H1 (cell line): ENCODE data around the gene CCBE1. TPM values are rescaled to one million over a fixed set of nuclear protein-coding genes. Genes with fewer than 3 reads are reported as not detected.

Experiments used
- CTCF ChIA-PET: fragments of 300-600 bp; sonication (Branson Sonifier 250); formaldehyde crosslinking; loops from one replicate; lab custom pipeline; 2021; ENCODE audit not compliant: partially characterized antibody; lab: Charles Lee
- POLR2A ChIA-PET: fragments of 300-600 bp; sonication (Branson Sonifier 250); formaldehyde crosslinking; loops from one replicate; lab custom pipeline; 2021; ENCODE audit warnings: inconsistent platforms; ENCODE audit not compliant: partially characterized antibody; lab: Charles Lee
- DNase-seq, 2 experiments: peaks; one replicate each; pipeline versions ENCODE4 v3.0.0 to v3.0.0-alpha.2; 2010 to 2022; ENCODE audit warnings: low spot score in 2 of 2, low read depth in 1 of 2, mixed read lengths in 1 of 2
- FAIRE-seq: peaks from 2 replicates; lab custom pipeline; 2011; peaks lifted over from hg19 to GRCh38; lab: Jason Lieb, UNC
- H2AFZ ChIP-seq: 2 replicates; pipeline ENCODE4 v1.8.1; 2012; ENCODE audit warnings: low read length, inconsistent platforms
- H2AK5ac ChIP-seq: 2 replicates; pipeline ENCODE4 v1.6.1; 2013; ENCODE audit warnings: low read depth, low read length
- H2BK120ac ChIP-seq: replicated peaks from 2 replicates; pipeline ENCODE3; 2013; ENCODE audit warnings: low read depth, low read length, inconsistent platforms
- H2BK12ac ChIP-seq: 2 replicates; pipeline ENCODE4 v1.6.1; 2013; ENCODE audit warnings: low read depth, low read length
- H2BK15ac ChIP-seq: 2 replicates; pipeline ENCODE4 v1.6.1; 2013; ENCODE audit warnings: low read length
- H2BK20ac ChIP-seq: 2 replicates; pipeline ENCODE4 v1.6.1; 2013; ENCODE audit warnings: low read length
- H2BK5ac ChIP-seq: 2 replicates; pipeline ENCODE4 v1.6.1; 2013; ENCODE audit warnings: low read depth, low read length
- H3K14ac ChIP-seq: 2 replicates; pipeline ENCODE4 v1.6.1; 2013; ENCODE audit warnings: inconsistent platforms; ENCODE audit not compliant: insufficient read length
- H3K18ac ChIP-seq: 2 replicates; pipeline ENCODE4 v1.6.1; 2013; ENCODE audit warnings: low read length; ENCODE audit errors: extremely low read depth
- H3K23ac ChIP-seq: 2 replicates; pipeline ENCODE4 v1.6.1; 2013; ENCODE audit warnings: inconsistent platforms; ENCODE audit not compliant: insufficient read length
- H3K23me2 ChIP-seq: 2 replicates; pipeline ENCODE4 v1.6.1; 2013; ENCODE audit warnings: low read depth, low read length
- H3K27ac ChIP-seq: 2 replicates; pipeline ENCODE4 v1.6.1; 2011; ENCODE audit warnings: low read depth, low read length, inconsistent platforms
- H3K27me3 ChIP-seq, 4 experiments: replicated peaks in 1 of 4; 1 replicate in 1 of 4; 2 replicates in 3 of 4; pipeline versions ENCODE4 v1.6.1 to v1.8.1; 2011 to 2013; ENCODE audit warnings: low read length in 3 of 4, mild to moderate bottlenecking in 3 of 4, inconsistent platforms in 2 of 4, mixed read lengths in 2 of 4, moderate library complexity in 1 of 4; ENCODE audit not compliant: control insufficient read depth in 3 of 4, insufficient read depth in 3 of 4; ENCODE audit errors: extremely low read depth in 1 of 4
- H3K36me3 ChIP-seq, 4 experiments: 2 replicates each; pipeline versions ENCODE4 v1.6.1 to v1.8.1; 2011 to 2013; ENCODE audit warnings: mild to moderate bottlenecking in 4 of 4, low read length in 3 of 4, moderate library complexity in 2 of 4, control low read depth in 1 of 4, inconsistent platforms in 1 of 4; ENCODE audit not compliant: insufficient read depth in 4 of 4, control insufficient read depth in 2 of 4
- H3K4ac ChIP-seq: replicated peaks from 2 replicates; pipeline ENCODE3; 2013; ENCODE audit warnings: low read length, low read depth, mixed read lengths, inconsistent platforms; ENCODE audit not compliant: insufficient read length
- H3K4me1 ChIP-seq, 4 experiments: replicated peaks in 1 of 4; 1 replicate in 1 of 4; 2 replicates in 3 of 4; pipeline versions ENCODE4 v1.6.1 to v1.8.1; 2011 to 2013; ENCODE audit warnings: low read length in 3 of 4, inconsistent platforms in 2 of 4, mixed read lengths in 1 of 4; ENCODE audit not compliant: insufficient read depth in 4 of 4, control insufficient read depth in 3 of 4
- H3K4me2 ChIP-seq, 2 experiments: 2 replicates each; pipeline versions ENCODE4 v1.6.1 to v1.8.1; 2011 to 2013; ENCODE audit warnings: low read depth in 2 of 2, low read length in 2 of 2, control low read depth in 1 of 2, inconsistent platforms in 1 of 2, mild to moderate bottlenecking in 1 of 2; ENCODE audit not compliant: insufficient read depth in 1 of 2
- H3K4me3 ChIP-seq, 4 experiments: fragments of 200-600, 300-600 bp in 1 of 4; sonication (generic), shearing (Covaris generic), sonication (Bioruptor Twin) in 1 of 4; 2 replicates each; pipeline versions ENCODE4 v1.5.1 to v1.8.1; 2011 to 2016; ENCODE audit warnings: low read length in 4 of 4, low read depth in 3 of 4, control low read depth in 2 of 4, inconsistent platforms in 2 of 4, mild to moderate bottlenecking in 2 of 4, mixed read lengths in 1 of 4, moderate library complexity in 1 of 4; ENCODE audit not compliant: insufficient read depth in 2 of 4; ENCODE audit errors: extremely low read depth in 1 of 4
- H3K56ac ChIP-seq: replicated peaks from 2 replicates; pipeline ENCODE3; 2013; ENCODE audit warnings: low read depth, mild to moderate bottlenecking, mixed read lengths, low read length, inconsistent platforms; ENCODE audit not compliant: insufficient read length
- H3K79me1 ChIP-seq: 2 replicates; pipeline ENCODE4 v1.6.1; 2013; ENCODE audit warnings: low read depth, low read length, control low read depth
- H3K79me2 ChIP-seq, 2 experiments: 2 replicates each; pipeline versions ENCODE4 v1.6.1 to v1.8.1; 2012 to 2013; ENCODE audit warnings: low read length in 2 of 2, mild to moderate bottlenecking in 2 of 2, inconsistent platforms in 1 of 2; ENCODE audit not compliant: insufficient read depth in 2 of 2, control insufficient read depth in 1 of 2
- H3K9ac ChIP-seq, 4 experiments: replicated peaks in 1 of 4; 1 replicate in 1 of 4; 2 replicates in 3 of 4; pipeline versions ENCODE4 v1.6.1 to v1.8.1; 2011 to 2013; ENCODE audit warnings: low read depth in 3 of 4, low read length in 3 of 4, control low read depth in 2 of 4, mild to moderate bottlenecking in 2 of 4, moderate library complexity in 2 of 4, inconsistent platforms in 1 of 4; ENCODE audit errors: extremely low read depth in 1 of 4
- H3K9me3 ChIP-seq, 2 experiments: 2 replicates each; pipeline versions ENCODE4 v1.6.1 to v1.8.1; 2012 to 2013; ENCODE audit warnings: mild to moderate bottlenecking in 2 of 2, moderate library complexity in 2 of 2, control low read depth in 1 of 2, inconsistent platforms in 1 of 2, low read depth in 1 of 2, low read length in 1 of 2, mixed read lengths in 1 of 2; ENCODE audit not compliant: insufficient read depth in 2 of 2
- H4K20me1 ChIP-seq, 2 experiments: replicated peaks in 1 of 2; 2 replicates each; pipeline versions ENCODE3 to v1.8.1; 2011 to 2013; ENCODE audit warnings: inconsistent platforms in 2 of 2, low read length in 2 of 2, mild to moderate bottlenecking in 1 of 2; ENCODE audit not compliant: insufficient read depth in 2 of 2, control insufficient read depth in 1 of 2
- H4K5ac ChIP-seq: 2 replicates; pipeline ENCODE4 v1.6.1; 2013; ENCODE audit warnings: low read length, low read depth, mixed read lengths, inconsistent platforms; ENCODE audit not compliant: insufficient read length
- H4K8ac ChIP-seq: 2 replicates; pipeline ENCODE4 v1.8.0; 2013; ENCODE audit warnings: mild to moderate bottlenecking, moderate library complexity, low read length, inconsistent platforms; ENCODE audit not compliant: insufficient read depth; ENCODE audit errors: extremely low read depth
- H4K91ac ChIP-seq: replicated peaks from 2 replicates; pipeline ENCODE3; 2013; ENCODE audit warnings: low read length, mixed read lengths, inconsistent platforms; ENCODE audit not compliant: insufficient read length
- BACH1 ChIP-seq: IDR thresholded peaks from 2 replicates; pipeline ENCODE4 v1.6.1; 2012; ENCODE audit warnings: low read length, improper control_type of control experiment
- KDM5A ChIP-seq: fragments of 200-600 bp; IDR thresholded peaks from 2 replicates; pipeline ENCODE4 v1.7.1; 2012; ENCODE audit warnings: mild to moderate bottlenecking, low read length, inconsistent platforms, mixed read lengths
- POU5F1 ChIP-seq: IDR thresholded peaks from 2 replicates; pipeline ENCODE4 v1.6.1; 2011; ENCODE audit warnings: low read depth, mild to moderate bottlenecking, low read length, moderate library complexity
- RFX5 ChIP-seq: IDR thresholded peaks from 2 replicates; pipeline ENCODE4 v1.6.1; 2011; ENCODE audit warnings: low read depth, low read length, improper control_type of control experiment, borderline replicate concordance
- ZNF274 ChIP-seq: IDR thresholded peaks from 2 replicates; pipeline ENCODE4 v1.7.0; 2012; ENCODE audit warnings: low read length, borderline replicate concordance; ENCODE audit errors: extremely low read depth
- WGBS, 2 experiments: shearing (Covaris generic) in 1 of 2; methylation state at CpG; one replicate each; pipeline versions ENCODE4 v1.1.6 to v1.1.7; 2013 to 2015; ENCODE audit warnings: low lambda C conversion rate in 2 of 2, mixed read lengths in 2 of 2, inconsistent platforms in 1 of 2, low coverage in 1 of 2, missing lambda C conversion rate in 1 of 2; ENCODE audit not compliant: insufficient replicate concordance in 2 of 2, insufficient coverage in 1 of 2, insufficient read length in 1 of 2; ENCODE audit errors: extremely low coverage in 1 of 2, missing lambda C conversion rate in 1 of 2; 5-methylcytosine and 5-hydroxymethylcytosine counted together
- polyA plus RNA-seq, 7 experiments: library from polyadenylated mRNA; depleted of rRNA in 3 of 7; stranded (reverse) in 5 of 7; unstranded in 2 of 7; fragments of >200 nt in 5 of 7; fragments of 200-250 nt in 2 of 7; gene quantifications; 1 replicate in 5 of 7; 2 replicates in 1 of 7; 4 replicates in 1 of 7; pipeline versions ENCODE4 v1.2.1 to v1.2.3, GENCODE V29; 2011 to 2013; ENCODE audit warnings: missing spikeins in 2 of 7, mixed read lengths in 2 of 7
- total RNA-seq: library from RNA; stranded (reverse); fragmentation: NEBNext Ultra II Directional; extraction: Animal tissue kit (Norgen Biotek cat#: 25700); gene quantifications from 2 replicates; pipeline ENCODE4 v1.2.1, GENCODE V29; 2021
- TF ChIP-seq, protein P1 (sequence below), 3 experiments: IDR thresholded peaks; 1 replicate in 2 of 3; 2 replicates in 1 of 3; pipeline versions ENCODE4 v1.5.1 to v1.6.1; 2011; ENCODE audit warnings: low read length in 3 of 3, mild to moderate bottlenecking in 3 of 3, inconsistent platforms in 2 of 3, low read depth in 1 of 3, moderate library complexity in 1 of 3; ENCODE audit not compliant: insufficient read depth in 1 of 3; ENCODE audit errors: control extremely low read depth in 1 of 3

The CCBE1 gene
- total and polyA plus RNA-seq, 2 of the 8 experiments (the other 6 are each of a cell fraction or from before 2014, with no cell fraction given), result 2.1 to 2.6 TPM

DNA sequence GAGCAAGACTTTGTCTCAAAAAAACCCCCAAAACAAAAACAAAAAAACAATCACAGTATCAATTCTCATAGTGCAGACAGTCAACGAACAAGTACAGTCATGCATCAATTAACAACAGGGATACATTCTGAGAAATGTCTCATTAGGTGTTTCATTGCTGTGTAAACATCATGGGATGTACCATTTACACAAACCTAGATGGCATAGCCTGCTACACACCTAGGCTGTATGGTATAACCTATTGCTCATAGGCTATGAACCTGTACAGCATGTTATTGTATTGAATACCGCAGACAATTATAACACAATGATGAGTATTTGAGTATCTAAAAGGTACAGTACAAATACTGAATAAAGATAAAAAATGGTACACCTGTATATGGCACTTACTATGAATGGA is 270.4 kb downstream of the CCBE1 start:
- Histone ChIP-seq H3K23ac (no peak overlapping the region), H3K14ac (no peak overlapping the region), H3K27me3 (no peaks in the 10 kb centered on the region), H3K27ac (no peak overlapping the region), H2BK15ac (no peak overlapping the region), H3K79me1 (no peaks in the 10 kb centered on the region), H3K79me2 (no peaks in the 10 kb centered on the region), H3K9ac (no peak overlapping the region), H4K8ac (no peak overlapping the region), H3K18ac (no peak overlapping the region), H2BK12ac (no peak overlapping the region), H3K56ac (no peak overlapping the region), H2AFZ (no peak overlapping the region), H3K23me2 (no peaks in the 10 kb centered on the region), H3K4me1 (no peaks in the 10 kb centered on the region), H2BK120ac (no peak overlapping the region), H3K36me3 (no peaks in the 10 kb centered on the region), H3K4me3 (no peak overlapping the region), H2BK20ac (no peak overlapping the region), H2AK5ac (no peak overlapping the region), H4K91ac (no peak overlapping the region), H4K20me1 (no peaks in the 10 kb centered on the region), H3K4me2 (no peak overlapping the region), H4K5ac (no peak overlapping the region), H3K9me3 (no peaks in the 10 kb centered on the region), H2BK5ac (no peak overlapping the region), H3K4ac (no peak overlapping the region)
- ChIA-PET POLR2A (no interaction called here), CTCF (no interaction called here)
- no peak for FAIRE-seq
- 80% methylated on average over 2 of the region's 2 CpGs; no CpG with 5 or more reads in 1 of the 2 experiments for WGBS, 2 experiments
- TF ChIP-seq, protein P1, sequence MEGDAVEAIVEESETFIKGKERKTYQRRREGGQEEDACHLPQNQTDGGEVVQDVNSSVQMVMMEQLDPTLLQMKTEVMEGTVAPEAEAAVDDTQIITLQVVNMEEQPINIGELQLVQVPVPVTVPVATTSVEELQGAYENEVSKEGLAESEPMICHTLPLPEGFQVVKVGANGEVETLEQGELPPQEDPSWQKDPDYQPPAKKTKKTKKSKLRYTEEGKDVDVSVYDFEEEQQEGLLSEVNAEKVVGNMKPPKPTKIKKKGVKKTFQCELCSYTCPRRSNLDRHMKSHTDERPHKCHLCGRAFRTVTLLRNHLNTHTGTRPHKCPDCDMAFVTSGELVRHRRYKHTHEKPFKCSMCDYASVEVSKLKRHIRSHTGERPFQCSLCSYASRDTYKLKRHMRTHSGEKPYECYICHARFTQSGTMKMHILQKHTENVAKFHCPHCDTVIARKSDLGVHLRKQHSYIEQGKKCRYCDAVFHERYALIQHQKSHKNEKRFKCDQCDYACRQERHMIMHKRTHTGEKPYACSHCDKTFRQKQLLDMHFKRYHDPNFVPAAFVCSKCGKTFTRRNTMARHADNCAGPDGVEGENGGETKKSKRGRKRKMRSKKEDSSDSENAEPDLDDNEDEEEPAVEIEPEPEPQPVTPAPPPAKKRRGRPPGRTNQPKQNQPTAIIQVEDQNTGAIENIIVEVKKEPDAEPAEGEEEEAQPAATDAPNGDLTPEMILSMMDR (IDR thresholded peaks at IDR 0.05; ENCODE audit: control extremely low read depth in 1 of 3, insufficient read depth in 1 of 3, low read depth in 1 of 3, low read length in 3 of 3), result no peak
- TF ChIP-seq POU5F1, result no peak
- no peak for TF ChIP-seq ZNF274
- TF ChIP-seq RFX5, result no peak
- no peak for TF ChIP-seq BACH1
- no peak for TF ChIP-seq KDM5A
- no peak for DNase-seq
